PFSK-1 (cell line): ENCODE results near the gene CEP104.

Experiments used
- FOXP2 ChIP-seq: optimal IDR thresholded peaks from 2 replicates; pipeline ENCODE3; 2011; ENCODE audit warnings: borderline replicate concordance, control low read depth, inconsistent platforms; ENCODE audit not compliant: insufficient read depth; ENCODE audit errors: extremely low read length, extremely low read depth
- POLR2AphosphoS5 ChIP-seq: IDR thresholded peaks from 2 replicates; pipeline ENCODE4 v1.6.1; 2012; ENCODE audit warnings: low read depth, mild to moderate bottlenecking, control low read depth, low read length, moderate library complexity
- REST ChIP-seq, 2 experiments: IDR thresholded peaks; 2 replicates each; pipeline versions ENCODE4 v1.6.1 to v1.8.0; 2011 to 2012; ENCODE audit warnings: low read depth in 2 of 2, low read length in 2 of 2, control low read depth in 1 of 2, inconsistent platforms in 1 of 2, mild to moderate bottlenecking in 1 of 2, moderate library complexity in 1 of 2; ENCODE audit not compliant: insufficient read depth in 1 of 2
- SIN3A ChIP-seq: IDR thresholded peaks from 2 replicates; pipeline ENCODE4 v1.6.1; 2012; ENCODE audit warnings: mild to moderate bottlenecking, low read length, moderate library complexity, borderline replicate concordance; ENCODE audit not compliant: insufficient read depth
- TAF1 ChIP-seq: IDR thresholded peaks from 2 replicates; pipeline ENCODE4 v1.6.1; 2012; ENCODE audit warnings: low read length, control low read depth, borderline replicate concordance; ENCODE audit not compliant: insufficient read depth

The CEP104 gene

GRCh38 chr1:3787745-3788605, 69.0 kb downstream of the CEP104 start:
- TF ChIP-seq REST (IDR thresholded peaks at IDR 0.05; ENCODE audit: insufficient read depth in 1 of 2, low read depth in 2 of 2, low read length in 2 of 2) (no peak), SIN3A (no peak), FOXP2 (no peak), TAF1 (no peak), POLR2AphosphoS5 (no peak)

- TF ChIP-seq REST (IDR thresholded peaks at IDR 0.05; ENCODE audit: insufficient read depth in 1 of 2, low read depth in 2 of 2, low read length in 2 of 2) (no peak), POLR2AphosphoS5 (no peak), SIN3A (no peak), FOXP2 (no peak), TAF1 (no peak)
These were observed 69.7 kb downstream of the CEP104 start for GRCh38 chr1:3787349-3787715.

- TF ChIP-seq FOXP2 (no peak), POLR2AphosphoS5 (no peak), TAF1 (no peak), SIN3A (no peak), REST (IDR thresholded peaks at IDR 0.05; ENCODE audit: insufficient read depth in 1 of 2, low read depth in 2 of 2, low read length in 2 of 2) (no peak)
These were observed 70.3 kb downstream of the CEP104 start for GRCh38 chr1:3786468-3787348.

GRCh38 chr1:3785456-3786157, 71.4 kb downstream of the CEP104 start:
- TF ChIP-seq SIN3A (no peak), REST (IDR thresholded peaks at IDR 0.05; ENCODE audit: insufficient read depth in 1 of 2, low read depth in 2 of 2, low read length in 2 of 2) (no peak), TAF1 (no peak), FOXP2 (no peak), POLR2AphosphoS5 (no peak)
